Measurements from ENCODE around the gene FHOD1. TPM values are rescaled to one million over a fixed set of nuclear protein-coding genes. Genes with fewer than 3 reads are reported as not detected.
A peak's percentile ranks its signal among the peaks of the same experiment; 100 is the strongest.

FHOD1 gene
- total RNA-seq, 1 donor from 2014 or later, result 2.6 TPM

GRCh38 chr16:67198238-67198734 is 49.0 kb downstream of the FHOD1 start:
- no peak overlapping the region for H3K4me3 ChIP-seq (ENCODE audit: low read depth, low read length)
- peak; percentile 100 for TF ChIP-seq CTCF (IDR thresholded peaks at IDR 0.05; ENCODE audit: insufficient read depth, low read length, severe bottlenecking)
- DNase-seq (ENCODE audit: low read depth), result peak; percentile 69
- no peaks in the 10 kb centered on the region for H3K27me3 ChIP-seq (ENCODE audit: control insufficient read depth, insufficient read depth, low read length)
- FAIRE-seq, result no peak
- peaks cover 56% of the 10 kb centered on the region for H3K36me3 ChIP-seq (ENCODE audit: control insufficient read depth, insufficient read depth, low read length)

GRCh38 chr16:67197704-67198103 is 49.6 kb downstream of the FHOD1 start:
- no peak for TF ChIP-seq CTCF (IDR thresholded peaks at IDR 0.05; ENCODE audit: insufficient read depth, low read length, severe bottlenecking)
- Histone ChIP-seq H3K4me3 (ENCODE audit: low read depth, low read length) (no peak overlapping the region), H3K36me3 (ENCODE audit: control insufficient read depth, insufficient read depth, low read length) (peaks cover 58% of the 10 kb centered on the region), H3K27me3 (ENCODE audit: control insufficient read depth, insufficient read depth, low read length) (no peaks in the 10 kb centered on the region)
- DNase-seq (ENCODE audit: low read depth) (no peak), FAIRE-seq (no peak)

DNA sequence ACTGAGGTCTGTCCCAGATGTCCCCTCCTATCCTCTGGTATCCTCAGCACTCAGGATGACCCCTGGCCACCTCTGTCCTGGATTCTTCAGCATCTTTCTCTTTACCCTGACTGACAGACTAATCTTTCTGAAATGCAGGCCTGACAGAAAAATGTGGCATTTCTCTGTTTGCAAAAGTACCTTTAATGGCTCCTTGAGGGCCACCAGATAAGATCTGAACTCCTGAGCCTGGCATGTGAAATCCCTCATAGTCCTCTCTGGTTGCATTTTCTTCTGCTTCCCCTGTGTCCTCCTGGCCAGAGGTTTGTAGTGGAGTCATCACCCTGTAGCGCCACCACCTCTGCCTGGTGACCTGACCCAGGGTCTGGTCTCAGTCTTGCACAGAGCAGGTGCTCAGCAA is 50.4 kb downstream of the FHOD1 start:
- no peak for TF ChIP-seq CTCF (IDR thresholded peaks at IDR 0.05; ENCODE audit: insufficient read depth, low read length, severe bottlenecking)
- Histone ChIP-seq H3K27me3 (ENCODE audit: control insufficient read depth, insufficient read depth, low read length) (no peaks in the 10 kb centered on the region), H3K4me3 (ENCODE audit: low read depth, low read length) (no peak overlapping the region), H3K36me3 (ENCODE audit: control insufficient read depth, insufficient read depth, low read length) (peaks cover 50% of the 10 kb centered on the region)
- DNase-seq (ENCODE audit: low read depth) (no peak), FAIRE-seq (no peak)

DNA sequence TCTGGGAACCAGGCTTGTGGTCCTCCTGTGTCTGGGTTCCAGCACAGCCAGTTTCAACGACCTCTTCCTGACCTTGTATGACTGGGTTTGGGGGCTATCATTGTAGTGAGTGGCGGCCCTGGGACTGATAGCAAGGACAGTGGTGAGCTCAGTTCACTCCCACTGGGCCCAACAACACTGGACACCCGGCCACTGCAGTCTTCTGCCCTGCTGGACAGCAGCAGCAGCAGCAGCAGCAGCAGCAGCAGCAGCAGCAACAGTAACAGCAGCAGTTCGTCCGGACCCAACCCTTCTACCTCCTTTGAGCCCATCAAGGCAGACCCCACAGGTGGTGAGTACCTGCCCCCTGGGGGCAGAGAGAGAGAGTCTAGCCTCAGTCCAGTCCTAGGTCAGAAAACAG is 51.6 kb downstream of the FHOD1 start:
- FAIRE-seq, result no peak
- Histone ChIP-seq H3K27me3 (ENCODE audit: control insufficient read depth, insufficient read depth, low read length) (no peaks in the 10 kb centered on the region), H3K4me3 (ENCODE audit: low read depth, low read length) (no peak overlapping the region), H3K36me3 (ENCODE audit: control insufficient read depth, insufficient read depth, low read length) (peaks cover 41% of the 10 kb centered on the region)
- no peak for TF ChIP-seq CTCF (IDR thresholded peaks at IDR 0.05; ENCODE audit: insufficient read depth, low read length, severe bottlenecking)
- no peak for DNase-seq (ENCODE audit: low read depth)

DNA sequence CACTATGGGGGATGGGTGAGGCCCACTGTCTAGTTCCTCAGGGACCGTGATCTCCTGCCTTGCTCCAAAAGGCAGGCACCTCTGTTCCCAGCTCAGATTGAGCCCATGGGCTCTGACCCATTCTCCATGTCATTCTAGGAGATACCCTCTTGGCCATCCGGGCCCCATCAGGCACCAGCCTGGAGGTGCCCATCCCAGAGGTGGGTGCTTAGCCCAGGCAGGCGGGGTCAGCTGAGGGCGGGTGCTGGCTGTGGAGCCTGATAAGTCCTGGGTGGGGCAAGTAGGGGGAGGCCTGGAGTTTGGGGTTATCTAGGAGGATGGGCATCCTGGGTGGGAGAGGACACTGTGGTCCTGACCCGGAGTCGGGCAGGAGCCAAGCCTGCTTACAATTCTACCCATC is 53.0 kb downstream of the FHOD1 start:
- DNase-seq (ENCODE audit: low read depth) (no peak), FAIRE-seq (no peak)
- H3K36me3 ChIP-seq (ENCODE audit: control insufficient read depth, insufficient read depth, low read length), result peaks cover 38% of the 10 kb centered on the region
- no peaks in the 10 kb centered on the region for H3K27me3 ChIP-seq (ENCODE audit: control insufficient read depth, insufficient read depth, low read length)
- no peak for TF ChIP-seq CTCF (IDR thresholded peaks at IDR 0.05; ENCODE audit: insufficient read depth, low read length, severe bottlenecking)
- no peak overlapping the region for H3K4me3 ChIP-seq (ENCODE audit: low read depth, low read length)

DNA sequence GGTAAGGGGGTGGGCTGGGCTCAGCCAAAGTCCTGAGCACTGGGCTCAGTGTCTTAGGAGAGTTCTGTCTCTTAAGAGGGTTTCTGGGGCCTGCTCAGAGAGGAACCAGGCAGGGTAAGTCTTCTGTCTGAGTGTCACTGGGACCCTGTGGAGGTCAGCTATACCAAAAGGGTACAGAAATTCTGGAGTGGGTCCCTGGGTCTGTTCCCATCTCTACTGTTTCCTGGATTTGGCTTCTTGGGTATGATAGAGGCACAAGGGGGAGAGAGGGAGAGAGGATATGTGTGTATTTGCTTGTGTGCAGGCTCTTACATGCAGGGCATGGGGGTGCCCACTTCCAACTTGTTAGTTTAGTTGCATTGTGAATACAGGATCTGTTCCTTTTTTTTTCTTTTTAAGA is 53.7 kb downstream of the FHOD1 start:
- Histone ChIP-seq H3K27me3 (ENCODE audit: control insufficient read depth, insufficient read depth, low read length) (no peaks in the 10 kb centered on the region), H3K36me3 (ENCODE audit: control insufficient read depth, insufficient read depth, low read length) (peaks cover 38% of the 10 kb centered on the region), H3K4me3 (ENCODE audit: low read depth, low read length) (no peak overlapping the region)
- no peak for DNase-seq (ENCODE audit: low read depth)
- FAIRE-seq, result no peak
- TF ChIP-seq CTCF (IDR thresholded peaks at IDR 0.05; ENCODE audit: insufficient read depth, low read length, severe bottlenecking), result no peak
